ENCODE data around the gene NPBWR2.

Gene NPBWR2

DNA sequence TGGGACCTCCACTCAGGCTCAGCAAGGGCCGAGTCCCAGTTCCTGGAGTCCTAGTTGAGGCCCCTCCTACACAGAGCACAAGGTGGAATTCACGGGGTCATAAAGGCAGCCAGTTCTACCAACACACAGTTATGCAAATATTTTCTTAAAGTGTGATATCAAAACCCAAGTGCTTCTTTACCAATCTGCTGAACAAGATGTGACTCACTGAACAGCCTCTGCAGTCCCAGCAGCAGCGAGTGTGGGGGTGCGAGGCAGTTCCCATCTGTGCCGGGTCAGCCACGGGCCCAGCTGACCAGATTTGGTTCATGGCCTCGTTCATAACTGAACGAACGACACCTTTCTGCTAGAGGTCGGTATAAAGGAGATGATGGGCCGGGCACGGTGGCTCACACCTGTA lies 48.8 kb downstream of the NPBWR2 start:
- no peak for DNase-seq (ENCODE audit: low read depth in 2 of 2, low spot score in 1 of 2)

DNA sequence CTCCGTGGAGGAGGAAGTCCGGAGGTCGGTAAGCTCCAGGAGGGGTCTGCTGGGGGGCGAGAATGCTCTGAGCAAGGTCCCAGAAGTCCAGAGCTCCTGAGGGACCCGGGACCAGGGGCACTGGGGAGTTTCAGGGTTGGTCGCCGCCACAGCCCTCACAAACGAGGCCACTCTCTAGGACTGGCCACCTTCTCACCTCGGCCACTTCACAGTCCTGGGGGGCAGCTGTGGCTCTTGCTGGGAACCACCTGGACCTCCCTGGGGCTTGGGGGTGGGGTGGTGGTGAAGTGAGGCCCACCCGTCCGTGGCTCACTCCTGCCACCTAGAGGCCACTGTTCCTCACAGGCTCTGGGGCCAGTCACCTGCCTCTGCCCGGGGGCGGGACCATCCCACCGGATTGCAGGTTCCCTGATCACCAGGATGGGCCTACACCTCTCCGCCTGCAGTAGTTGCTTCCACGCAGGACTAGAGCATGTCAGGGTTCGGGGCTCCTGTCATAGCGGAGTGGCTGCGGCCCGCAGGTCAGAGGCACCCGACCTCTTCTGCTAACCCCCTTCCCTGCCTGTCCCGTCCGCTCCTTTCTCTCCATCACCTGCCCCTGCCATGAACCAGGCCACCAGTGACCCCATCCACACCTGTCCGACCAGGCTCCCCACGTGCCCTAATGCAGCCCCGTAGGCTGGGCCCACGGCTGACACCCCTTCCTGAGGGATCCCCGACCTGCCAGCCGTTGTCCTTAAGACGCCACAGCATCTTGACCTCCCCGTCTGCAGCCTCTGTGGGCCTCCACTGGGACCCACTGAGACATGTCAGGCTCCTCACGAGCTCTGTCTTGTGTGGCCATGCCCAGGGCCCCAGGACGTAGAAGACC lies 49.5 kb downstream of the NPBWR2 start:
- peak; percentile 57 to 71 for DNase-seq (ENCODE audit: low read depth in 2 of 2, low spot score in 1 of 2)

DNA sequence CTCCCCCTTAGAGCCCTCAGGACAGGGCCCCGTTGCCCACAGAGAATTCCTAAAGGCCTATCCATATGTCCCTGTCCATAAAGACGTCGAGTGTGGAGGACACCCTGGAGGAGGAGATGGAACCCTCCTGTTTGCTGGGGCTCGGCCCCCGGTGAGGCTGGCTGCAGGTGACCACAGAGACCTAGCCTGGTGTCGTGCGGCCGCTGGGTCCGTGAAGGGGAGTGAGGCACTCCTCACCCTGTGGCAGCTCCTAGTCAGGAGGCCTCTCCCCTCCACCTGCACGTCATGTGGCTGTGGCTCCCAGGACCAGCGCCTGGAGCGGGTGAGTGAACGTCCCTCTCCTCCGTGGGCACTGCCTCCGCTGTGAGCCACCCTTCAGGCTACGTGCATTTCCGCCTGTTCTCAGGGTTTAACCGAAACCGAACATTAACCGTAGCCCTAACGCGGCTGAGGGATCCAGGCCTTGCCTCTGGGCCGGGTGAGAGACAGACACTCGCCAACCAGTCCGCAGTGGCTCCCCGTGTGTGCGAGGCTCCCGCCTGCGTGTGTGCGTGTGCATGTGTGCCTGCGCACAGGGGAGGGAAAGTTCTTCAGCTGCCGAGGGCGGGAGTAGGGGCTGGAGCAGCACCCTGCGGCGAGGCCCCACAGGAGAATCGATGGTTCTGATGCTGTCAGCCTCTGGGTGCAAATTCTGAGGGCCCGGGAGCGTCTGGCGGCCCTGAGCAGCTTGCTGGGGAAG lies 50.3 kb downstream of the NPBWR2 start:
- DNase-seq (ENCODE audit: low read depth in 2 of 2, low spot score in 1 of 2) = no peak

DNA sequence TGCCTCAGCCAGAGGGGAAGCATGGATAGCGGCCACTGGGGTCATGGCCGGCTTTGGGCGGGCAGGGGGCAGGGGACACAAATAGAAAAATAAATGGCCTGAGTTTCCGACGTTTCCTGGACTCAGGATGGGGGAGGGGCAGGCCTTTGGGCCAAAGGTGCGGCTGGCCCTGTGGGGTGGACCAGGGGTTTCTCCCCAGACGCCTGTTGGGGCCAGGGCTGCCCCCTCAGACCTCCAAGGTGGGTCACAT lies 50.8 kb downstream of the NPBWR2 start:
- no peak for DNase-seq (ENCODE audit: low read depth in 2 of 2, low spot score in 1 of 2)

DNA sequence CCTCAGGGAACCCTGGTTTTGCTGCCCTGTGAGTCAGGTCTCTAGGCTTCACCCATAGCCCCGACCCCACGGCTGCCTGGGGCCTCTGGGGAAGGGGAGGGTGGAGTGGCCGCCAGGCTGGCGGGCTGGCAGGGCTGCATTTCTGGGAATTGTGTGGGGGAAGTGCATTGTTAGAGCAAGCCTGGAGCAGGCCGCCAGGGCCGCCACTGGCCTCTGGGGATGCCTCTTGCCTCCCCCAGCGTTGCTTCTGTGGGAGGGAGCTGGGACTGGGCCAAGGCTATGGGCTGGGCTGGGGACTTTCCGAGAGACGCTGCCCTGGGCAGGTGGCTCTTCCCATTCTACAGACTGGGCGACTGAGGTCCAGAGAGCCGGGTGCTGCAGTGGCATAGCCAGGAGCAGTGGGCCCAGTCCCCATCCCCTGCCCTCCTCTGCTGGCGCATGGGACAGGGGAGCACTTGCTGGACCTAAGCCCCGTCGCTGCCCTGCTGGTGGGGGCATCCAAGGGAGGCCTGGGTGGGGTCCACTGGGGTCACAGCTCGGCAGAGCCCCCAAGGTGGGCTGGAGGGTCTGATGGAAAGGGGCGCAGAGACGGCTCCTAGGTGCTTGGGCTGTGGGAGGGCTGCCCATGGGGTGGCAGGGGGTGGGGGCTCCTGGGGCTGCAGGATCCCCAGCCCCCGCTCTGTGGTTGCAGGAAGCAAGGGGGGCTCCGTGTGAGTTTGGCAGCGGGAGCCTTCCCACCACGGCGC lies 51.3 kb downstream of the NPBWR2 start:
- no peak for DNase-seq (ENCODE audit: low read depth in 2 of 2, low spot score in 1 of 2)

DNA sequence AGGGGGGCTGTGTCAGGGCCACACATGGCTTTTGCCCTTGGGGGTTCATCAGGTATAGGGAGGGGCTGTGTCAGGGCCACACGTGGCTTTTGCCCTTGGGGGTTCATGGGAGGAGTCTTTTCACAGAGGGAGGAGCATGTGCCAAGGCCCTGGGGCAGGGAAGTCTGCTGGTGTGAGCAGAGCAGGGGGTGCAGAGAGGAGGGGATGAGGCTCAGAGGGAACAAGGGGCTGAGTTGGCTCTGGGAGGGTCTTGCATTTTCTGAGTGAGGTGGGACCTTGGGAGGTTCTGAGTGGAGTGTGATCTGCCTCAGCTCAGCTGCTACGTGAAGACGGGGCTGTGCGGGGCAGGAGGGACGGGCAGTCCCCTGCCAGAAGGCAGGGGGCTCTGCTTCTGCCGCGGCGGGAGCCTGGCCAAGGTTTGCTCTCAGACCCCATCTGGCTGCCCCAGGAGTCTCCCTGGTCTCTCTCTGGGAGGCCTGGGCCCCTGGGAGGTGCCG lies 51.9 kb downstream of the NPBWR2 start:
- DNase-seq (ENCODE audit: low read depth in 2 of 2, low spot score in 1 of 2) = no peak

DNA sequence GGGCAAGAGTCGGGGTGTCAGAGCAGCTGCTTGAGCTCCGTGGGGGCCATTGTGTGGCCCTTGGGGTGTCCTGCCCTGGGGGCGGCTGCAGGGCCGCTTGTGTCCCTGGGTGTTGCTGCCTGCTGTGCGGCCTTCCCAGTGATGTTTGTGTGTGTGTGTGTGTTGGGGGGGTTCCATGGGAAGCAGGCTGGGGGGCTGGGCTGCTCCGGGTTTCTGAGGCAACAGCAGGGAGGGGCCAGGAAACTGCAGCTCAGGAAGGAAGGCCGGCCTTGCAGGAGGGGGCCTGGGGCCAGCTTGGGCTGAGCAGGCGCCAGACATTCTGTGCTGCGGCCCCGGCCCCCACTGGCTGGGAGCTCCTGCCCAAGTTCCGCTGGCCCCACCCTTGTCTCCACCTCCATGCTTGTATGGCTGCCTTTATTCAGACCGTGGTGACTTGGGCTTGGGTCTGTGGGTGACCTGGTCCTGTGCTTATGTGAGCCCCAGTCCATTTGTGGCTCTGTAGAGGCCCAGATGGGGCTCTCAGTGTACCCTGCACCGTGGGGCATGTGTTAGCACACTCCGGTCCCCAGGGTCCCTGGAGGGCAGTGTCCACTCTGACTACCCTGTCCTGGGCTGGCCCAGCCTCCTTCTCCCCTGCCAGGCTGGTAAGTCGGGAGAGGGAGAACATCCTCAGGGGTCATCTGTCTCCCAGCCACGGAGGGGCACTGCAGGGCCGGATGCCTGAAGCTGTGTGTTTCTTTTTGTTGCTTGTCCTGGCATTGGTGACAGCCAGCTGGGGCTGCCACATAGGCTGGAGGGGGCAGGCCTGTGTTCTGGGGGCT lies 53.3 kb downstream of the NPBWR2 start:
- no peak for DNase-seq (ENCODE audit: low read depth in 2 of 2, low spot score in 1 of 2)
